Sciatic nerve (tissue), 2 donors: ENCODE measurements around the gene LLGL2. TPM values are rescaled to one million over a fixed set of nuclear protein-coding genes. Genes with fewer than 3 reads are reported as not detected.
A peak's percentile ranks its signal among the peaks of the same experiment; 100 is the strongest.

Experiments
- ATAC-seq: fragments of 200-7000 bp; cut with Tn5 transposase; one replicate; pipeline ENCODE4 v1.9.1; 2020; ENCODE audit warnings: mild to moderate bottlenecking, moderate library complexity
- DNase-seq: peaks from one replicate; pipeline ENCODE4 v3.0.0-alpha.2; 2020; ENCODE audit warnings: low spot score
- intact Hi-C: fragments of 100-400 bp; cut with DNase I; formaldehyde crosslinking; loops from one replicate; pipeline ENCODE4 v1.14.2; 2022
- total RNA-seq: library from RNA; stranded (reverse); fragmentation: NEBNext Ultra II Directional; extraction: Animal tissue kit (Norgen Biotek cat#: 25700); gene quantifications from one replicate; pipeline ENCODE4 v1.2.1, GENCODE V29; 2021
- donor health status: DM: no; HTN: no; CAD: no.
- donor health status: DM: no; HTN: no; CAD: no.

The LLGL2 gene
- total RNA-seq, 1 donor from 2014 or later: 11.0 TPM

DNA sequence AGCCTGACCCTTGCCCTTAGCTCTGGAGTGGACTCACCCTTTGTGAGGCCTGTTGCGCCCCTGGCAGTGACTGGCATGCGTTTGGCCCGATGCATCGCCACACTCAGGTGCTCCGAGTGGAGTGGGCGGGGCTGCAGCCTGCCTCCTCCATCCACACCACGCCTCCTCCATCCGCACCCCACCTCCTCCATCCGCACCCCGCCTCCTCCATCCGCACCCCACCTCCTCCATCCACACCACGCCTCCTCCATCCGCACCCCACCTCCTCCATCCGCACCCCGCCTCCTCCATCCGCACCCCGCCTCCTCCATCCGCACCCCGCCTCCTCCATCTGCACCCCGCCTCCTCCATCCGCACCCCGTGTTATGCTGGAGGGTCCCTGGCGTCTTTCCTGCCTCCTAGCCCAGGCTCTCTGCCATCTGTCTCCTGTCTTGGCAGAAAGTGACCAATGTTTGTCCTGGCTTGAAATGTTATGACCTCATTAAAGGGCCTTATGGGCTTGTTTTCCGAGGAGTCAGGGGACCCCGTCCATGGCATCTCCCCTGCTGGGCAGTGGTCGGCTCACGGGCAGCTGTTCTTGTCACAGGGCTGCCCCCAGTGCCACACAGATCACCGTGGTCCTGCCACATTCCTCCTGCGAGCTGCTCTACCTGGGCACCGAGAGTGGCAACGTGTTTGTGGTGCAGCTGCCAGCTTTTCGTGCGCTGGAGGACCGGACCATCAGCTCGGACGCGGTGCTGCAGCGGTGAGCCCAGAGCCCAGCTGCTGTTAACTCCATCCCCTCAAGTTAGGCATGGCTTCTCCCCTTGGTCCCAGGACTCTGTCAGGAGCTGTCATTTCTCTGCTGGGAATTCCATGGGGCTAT is 33.4 kb downstream of the LLGL2 start:
- DNase-seq (no peak), ATAC-seq (no peak)
- intact Hi-C loops: no loop called here

DNA sequence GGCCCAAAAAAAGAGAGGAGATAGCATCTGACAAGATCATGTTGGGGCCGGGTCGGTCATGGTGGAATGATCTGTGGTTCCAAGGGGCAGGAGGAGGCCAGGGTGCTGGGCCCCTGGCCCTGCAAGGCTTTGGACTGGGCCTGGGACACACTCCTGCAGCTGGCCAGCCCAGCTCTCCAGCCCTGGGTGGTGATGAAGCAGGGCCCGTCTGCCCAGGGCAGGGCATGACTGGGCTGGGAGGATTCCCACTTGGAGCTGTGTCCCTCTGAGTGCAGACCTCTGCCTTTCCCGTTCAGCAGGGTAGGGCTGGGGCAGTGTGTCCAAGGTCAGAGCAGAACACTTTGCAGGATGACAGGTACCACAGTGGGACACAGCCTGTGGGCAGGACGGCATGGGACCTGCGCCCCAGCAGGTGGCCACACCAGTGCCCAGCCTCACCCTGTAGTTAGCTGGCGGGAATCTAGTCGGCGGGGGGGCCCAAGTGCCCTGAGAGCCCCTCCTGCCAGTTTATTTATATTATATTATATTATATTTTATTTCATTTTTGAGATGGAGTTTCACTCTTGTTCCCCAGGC is 34.5 kb downstream of the LLGL2 start:
- intact Hi-C loops: no loop called here
- no peak for ATAC-seq
- DNase-seq: no peak

DNA sequence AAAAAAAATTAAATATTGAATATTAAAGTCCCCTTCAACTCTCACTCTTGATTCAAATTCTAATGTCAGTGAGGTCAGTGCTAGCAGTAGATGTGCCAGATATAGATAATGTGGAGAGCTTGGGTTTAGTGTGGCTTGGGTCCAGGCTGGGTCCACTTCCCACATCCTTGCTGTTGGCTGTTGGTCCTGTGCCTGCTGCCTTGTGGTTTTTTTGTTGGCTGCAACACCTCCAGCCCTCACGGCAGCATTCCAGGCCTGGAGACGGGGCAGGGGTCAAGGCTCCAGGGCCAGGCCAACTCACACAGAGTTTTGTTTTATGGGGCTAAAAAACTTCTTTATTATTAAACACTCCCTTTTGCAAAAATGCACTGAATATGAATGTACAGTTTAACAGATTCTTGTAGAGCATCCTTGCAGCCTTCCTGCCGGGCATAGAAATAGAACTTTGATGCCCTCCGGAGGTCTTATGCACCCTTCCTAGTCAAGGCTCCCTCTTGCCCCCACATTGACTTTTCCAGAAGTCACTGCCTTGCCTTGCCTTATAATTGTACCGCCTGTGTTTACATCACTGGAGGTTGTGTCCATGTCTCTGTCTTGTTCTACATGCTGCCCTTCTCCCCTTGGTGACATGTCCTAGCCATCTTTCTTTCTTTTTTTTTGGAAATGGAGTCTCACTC is 36.6 kb downstream of the LLGL2 start:
- ATAC-seq (no peak), DNase-seq (no peak)

DNA sequence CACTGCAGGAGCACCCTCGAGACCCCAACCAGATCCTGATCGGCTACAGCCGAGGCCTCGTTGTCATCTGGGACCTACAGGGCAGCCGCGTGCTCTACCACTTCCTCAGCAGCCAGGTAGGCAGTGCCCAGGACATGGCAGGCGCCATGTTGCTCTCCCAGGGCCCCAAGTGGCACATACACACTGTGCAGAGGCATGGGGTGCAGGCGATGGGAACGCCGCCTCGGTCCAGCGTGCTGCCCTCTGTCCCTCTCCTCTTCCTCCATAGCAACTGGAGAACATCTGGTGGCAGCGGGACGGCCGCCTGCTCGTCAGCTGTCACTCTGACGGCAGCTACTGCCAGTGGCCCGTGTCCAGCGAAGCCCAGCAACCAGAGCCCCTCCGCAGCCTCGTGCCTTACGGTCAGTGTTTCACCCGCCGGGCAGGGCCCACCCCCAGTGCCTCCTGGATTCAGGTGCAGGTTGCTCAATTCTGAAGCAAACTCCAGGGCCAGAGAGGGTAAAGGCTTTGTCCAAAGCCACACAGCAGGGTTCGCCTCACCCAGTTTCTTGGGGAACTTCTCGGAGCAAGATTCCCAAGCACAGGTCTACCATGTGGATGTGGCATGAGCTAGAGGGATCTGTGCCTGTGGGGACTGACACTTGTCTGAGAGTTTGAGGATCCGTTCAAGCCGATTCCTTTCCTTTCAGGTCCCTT is 37.7 kb downstream of the LLGL2 start:
- DNase-seq (no peak), ATAC-seq (no peak)
- intact Hi-C loops: no loop called here

More for the DNA sequence above, 36.6 kb downstream of the LLGL2 start:
- intact Hi-C loops: no loop called here

DNA sequence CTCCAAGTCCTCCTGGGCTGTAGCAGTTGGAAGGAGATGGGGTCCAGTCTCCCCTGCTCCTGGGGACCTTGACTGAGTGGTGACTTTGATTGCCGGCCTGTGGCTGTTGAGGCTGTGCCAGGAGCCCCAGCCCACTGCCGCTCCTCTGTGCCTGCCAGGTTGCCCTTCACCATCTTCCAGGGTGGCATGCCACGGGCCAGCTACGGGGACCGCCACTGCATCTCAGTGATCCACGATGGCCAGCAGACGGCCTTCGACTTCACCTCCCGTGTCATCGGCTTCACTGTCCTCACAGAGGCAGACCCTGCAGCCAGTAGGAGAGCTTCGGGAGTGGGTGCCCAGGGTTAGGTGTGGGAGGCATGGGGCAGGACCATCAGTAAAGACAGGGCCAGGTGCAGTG is 38.7 kb downstream of the LLGL2 start:
- ATAC-seq: no peak
- DNase-seq: no peak
- intact Hi-C loops: no loop called here

DNA sequence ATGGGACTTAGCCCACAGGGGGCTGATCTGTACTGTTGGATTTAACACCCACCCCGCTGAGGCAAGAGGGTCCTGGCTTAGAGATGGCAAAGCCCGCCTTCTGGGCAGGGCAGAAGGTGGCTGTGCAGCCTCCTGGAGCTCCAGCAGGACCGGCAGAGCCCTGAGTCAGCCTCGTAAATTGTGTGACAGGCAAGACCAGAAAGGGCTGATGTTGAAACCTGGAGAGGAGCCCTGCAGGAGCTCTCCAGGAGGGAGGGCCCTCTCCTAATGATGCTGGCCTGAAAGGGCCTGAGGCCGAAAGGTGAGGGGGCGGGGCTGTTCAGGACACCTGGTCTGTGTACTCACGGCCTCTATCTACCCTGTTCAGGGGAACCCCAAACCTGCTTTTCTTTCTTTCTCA is 39.6 kb downstream of the LLGL2 start:
- DNase-seq: no peak
- intact Hi-C loops: no loop called here
- ATAC-seq: no peak

DNA sequence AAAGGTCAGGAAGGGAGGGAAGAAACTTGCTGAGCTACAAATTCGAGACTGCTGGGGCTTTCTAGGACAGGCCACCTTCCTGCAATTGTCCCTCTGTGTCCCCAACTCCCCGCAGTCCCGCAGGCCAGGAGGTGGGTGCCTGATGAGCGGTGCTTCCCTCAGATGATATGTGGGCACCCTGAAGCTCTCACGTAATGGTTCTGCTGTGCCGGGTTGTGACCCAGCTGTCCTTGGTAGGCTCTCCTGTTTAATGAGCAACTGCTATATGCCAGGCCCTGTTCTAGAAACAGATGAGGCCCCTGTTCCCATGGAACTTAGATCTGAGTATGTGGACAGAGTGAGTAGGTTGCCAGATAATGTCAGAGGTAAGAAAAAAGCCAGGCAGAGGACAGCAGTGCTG is 40.1 kb downstream of the LLGL2 start:
- intact Hi-C loops: no loop called here
- no peak for DNase-seq
- no peak for ATAC-seq

DNA sequence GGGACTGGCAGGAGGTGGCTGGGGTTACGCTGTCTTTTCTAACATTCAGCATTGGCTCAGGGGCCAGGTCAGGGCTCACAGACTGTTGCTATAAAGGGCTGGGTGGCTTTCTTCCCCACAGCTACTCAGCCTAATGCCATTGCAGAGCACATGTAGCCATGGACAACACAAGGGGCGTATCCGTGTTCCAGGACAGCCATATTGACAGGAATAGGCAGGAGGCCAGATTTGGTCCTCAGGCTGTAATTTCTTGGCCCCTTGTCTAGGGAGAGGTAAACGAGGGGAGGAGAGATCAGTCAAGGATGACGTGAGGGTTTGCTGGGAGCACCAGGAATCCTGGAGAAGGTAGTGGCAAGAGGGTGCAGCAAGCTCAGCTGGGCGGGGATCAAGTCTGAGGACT is 40.9 kb downstream of the LLGL2 start:
- DNase-seq: no peak
- no peak for ATAC-seq
- intact Hi-C loops: no loop called here

DNA sequence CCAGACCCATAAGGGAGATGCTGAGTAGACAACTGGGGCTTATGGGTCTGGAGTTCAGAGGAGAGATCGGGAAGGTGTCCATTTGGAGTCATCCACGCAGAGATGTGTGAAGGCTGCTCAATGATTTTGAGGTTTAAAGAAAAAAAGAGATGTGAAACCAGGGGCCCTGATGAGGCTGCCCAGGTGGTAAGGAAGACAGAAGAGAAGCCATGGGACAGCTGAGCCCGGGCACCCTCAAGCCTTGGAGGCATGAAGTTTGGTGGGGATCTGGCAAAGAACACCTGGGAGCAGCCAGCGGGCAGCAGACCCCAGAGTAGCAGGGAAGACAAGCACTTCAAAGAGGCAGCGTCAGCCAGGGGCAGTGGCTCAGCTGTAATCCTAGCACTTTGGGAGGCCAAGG is 41.3 kb downstream of the LLGL2 start:
- ATAC-seq (no peak), DNase-seq (no peak)
- intact Hi-C loops: no loop called here

DNA sequence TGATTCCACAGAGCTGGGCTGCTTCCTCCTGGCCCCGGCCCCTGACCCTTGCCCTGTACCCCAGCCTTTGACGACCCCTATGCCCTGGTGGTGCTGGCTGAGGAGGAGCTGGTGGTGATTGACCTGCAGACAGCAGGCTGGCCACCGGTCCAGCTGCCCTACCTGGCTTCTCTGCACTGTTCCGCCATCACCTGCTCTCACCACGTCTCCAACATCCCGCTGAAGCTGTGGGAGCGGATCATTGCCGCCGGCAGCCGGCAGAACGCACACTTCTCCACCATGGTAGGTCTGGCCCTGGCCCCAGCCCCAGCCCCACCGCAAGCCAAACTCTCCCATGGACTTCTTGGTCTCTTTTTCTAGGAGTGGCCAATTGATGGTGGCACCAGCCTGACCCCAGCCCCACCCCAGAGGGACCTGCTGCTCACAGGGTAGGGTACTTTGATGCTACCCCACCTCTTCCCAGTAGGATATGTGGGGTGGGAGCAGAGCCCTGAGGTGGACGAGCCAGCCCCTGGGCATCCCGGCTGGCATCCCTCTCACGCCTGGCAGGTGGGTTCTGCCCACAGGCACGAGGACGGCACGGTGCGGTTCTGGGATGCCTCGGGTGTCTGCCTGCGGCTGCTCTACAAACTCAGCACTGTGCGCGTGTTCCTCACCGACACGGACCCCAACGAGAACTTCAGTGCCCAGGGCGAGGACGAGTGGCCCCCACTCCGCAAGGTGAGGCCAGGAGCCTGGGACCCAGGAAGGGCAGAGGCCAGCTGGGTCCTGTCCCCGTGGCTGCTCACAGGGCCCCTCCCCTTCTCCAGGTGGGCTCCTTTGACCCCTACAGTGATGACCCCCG is 43.1 kb downstream of the LLGL2 start:
- intact Hi-C loops: no loop called here
- no peak for DNase-seq

DNA sequence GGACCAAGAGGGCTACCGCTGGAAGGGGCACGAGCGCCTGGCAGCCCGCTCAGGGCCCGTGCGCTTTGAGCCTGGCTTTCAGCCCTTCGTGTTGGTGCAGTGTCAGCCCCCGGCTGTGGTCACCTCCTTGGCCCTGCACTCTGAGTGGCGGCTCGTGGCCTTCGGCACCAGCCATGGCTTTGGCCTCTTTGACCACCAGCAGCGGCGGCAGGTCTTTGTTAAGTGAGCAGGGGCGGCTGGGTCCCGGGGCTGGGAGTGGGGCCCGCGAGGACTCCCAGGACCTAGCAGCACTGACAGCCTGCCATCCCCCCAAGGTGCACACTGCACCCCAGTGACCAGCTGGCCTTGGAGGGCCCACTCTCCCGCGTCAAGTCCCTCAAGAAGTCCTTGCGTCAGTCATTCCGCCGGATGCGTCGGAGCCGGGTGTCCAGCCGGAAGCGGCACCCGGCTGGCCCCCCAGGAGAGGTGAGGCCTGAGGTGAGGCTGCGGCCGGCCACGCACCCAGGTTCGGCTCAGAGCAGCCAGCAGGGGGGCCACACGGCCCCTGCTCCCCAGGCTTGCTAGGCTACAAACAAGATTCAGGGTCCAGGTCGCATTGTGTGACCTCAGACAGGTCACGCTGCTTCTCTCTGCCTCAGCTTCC is 44.7 kb downstream of the LLGL2 start:
- no peak for ATAC-seq
- DNase-seq: no peak

More for the DNA sequence above, 43.1 kb downstream of the LLGL2 start:
- ATAC-seq: no peak

DNA sequence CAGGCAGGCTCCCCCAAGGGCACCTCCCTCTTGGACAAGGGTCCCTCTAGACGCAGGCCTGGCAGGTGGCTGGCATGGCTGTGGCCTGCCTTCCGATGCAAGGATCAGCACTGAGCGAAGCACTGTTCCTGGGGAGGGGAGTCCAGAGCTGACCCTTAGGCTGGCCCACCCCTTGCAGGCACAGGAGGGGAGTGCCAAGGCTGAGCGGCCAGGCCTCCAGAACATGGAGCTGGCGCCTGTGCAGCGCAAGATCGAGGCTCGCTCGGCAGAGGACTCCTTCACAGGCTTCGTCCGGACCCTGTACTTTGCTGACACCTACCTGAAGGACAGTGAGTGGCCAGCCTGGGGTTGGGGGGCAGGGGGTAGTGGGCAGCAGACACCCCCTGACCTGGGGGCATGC is 45.3 kb downstream of the LLGL2 start:
- intact Hi-C loops: no loop called here
- ATAC-seq (peak; percentile 4), DNase-seq (no peak)

More for the DNA sequence above, 44.7 kb downstream of the LLGL2 start:
- intact Hi-C loops: no loop called here

DNA sequence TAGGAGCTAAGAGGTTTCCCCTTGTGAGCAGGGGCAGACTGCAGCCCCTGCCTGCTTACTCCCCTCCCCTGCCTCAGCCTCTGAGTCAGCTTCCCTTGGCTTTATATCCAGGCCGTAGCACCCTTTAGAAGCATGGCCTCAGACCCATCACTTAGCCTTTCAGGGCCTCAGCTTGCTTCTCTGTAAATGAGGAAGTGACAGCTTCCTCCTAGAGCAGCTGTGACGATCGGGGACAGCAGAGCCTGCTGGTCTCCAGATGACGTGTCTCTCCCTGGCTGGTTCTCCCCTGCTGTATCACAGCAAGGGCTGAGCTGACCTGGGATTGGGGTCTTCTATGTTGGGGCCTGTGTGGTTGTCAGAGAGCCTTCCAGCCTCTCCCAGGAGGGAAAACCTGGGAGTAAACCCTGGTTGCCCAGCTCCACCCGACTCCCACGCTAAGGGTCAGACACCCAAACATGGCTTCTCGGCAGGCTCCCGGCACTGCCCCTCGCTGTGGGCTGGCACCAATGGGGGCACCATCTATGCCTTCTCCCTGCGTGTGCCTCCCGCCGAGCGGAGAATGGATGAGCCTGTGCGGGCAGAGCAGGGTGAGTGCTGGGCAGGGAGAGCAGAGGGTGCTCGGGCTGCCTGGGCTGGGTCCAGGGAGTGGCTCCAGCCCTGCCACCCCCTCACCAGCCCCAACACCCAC is 45.8 kb downstream of the LLGL2 start:
- DNase-seq (no peak), ATAC-seq (peak; percentile 72)
- intact Hi-C loops: no loop called here

DNA sequence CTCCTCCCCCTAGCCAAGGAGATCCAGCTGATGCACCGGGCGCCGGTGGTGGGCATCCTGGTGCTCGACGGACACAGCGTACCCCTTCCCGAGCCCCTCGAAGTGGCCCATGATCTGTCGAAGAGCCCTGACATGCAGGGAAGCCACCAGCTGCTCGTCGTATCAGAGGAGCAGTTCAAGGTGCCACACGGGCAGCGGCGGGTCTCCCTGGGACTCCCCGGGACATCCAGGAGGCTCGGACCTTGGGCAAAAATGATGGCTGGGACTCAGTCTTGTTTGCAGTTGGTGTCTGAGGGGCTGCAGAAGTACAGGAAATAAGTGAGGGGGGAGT is 46.4 kb downstream of the LLGL2 start:
- intact Hi-C loops: no loop called here
- no peak for DNase-seq
- ATAC-seq: no peak

DNA sequence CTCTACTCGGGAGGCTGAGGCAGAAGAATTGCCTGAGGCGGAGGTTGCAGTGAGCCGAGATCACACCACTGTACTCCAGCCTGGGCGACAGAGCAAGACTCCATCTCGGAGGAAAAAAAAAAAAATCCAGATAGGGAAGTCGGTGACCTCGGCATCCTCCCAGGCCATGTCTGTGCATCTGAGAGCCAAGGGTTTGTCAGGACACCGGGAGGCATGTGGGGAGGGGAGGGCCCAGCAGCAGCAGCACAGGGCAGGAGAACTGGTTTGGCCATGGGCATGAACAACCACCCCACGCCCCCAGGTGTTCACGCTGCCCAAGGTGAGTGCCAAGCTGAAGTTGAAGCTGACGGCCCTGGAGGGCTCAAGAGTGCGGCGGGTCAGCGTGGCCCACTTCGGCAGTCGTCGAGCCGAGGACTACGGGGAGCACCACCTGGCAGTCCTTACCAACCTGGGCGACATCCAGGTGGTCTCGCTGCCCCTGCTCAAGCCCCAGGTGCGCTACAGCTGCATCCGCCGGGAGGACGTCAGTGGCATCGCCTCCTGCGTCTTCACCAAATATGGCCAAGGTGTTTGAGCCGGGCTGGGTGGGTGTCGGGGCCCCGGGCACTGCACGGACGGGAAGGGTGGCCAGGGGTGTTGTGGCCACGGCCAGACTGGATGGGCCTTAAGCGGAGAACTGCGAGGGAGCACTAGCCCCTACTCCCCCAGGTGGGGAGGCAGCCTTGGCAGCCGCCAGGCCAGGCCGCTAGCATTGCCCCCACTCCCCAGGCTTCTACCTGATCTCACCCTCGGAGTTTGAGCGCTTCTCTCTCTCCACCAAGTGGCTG is 47.4 kb downstream of the LLGL2 start:
- ATAC-seq: no peak
- no peak for DNase-seq
- intact Hi-C loops: no loop called here

DNA sequence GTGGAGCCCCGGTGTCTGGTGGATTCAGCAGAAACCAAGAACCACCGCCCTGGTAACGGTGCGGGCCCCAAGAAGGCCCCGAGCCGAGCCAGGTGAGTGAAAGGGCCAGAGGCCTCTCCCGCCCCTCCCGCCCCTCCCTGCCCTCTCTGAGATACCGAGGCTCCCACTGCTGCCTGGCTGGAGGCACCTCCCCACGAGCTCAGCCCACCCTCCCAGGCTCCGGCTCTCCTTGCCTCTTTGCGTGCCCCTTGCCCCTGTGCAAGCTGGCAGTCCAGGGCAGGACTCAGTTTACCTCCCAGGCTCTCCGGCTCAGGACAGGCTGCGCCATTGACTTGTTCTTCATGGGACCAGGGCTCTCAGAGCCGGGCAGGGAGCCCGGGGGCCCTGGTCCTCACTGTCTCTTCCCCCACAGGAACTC is 48.1 kb downstream of the LLGL2 start:
- DNase-seq (no peak), ATAC-seq (no peak)
- intact Hi-C loops: no loop called here

DNA sequence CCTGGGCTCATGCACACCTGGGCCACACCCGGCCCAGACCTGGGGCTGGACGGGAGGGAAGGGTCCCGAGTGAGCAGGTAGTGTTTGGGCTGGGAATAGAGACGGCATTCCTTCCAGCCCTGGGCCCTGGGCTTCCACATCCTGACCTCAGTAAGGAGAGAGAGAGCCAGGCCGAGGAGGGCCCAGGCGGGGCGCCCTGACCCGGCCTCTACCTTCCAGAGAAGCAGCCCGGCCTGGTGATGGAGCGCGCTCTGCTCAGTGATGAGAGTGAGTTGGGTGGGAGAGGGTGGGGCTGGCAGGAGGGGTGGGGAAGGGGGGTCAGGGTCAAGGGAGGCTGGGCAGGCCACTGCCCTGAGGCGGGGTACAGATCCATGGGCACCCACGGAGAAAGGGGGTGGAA is 48.5 kb downstream of the LLGL2 start:
- intact Hi-C loops: no loop called here
- DNase-seq (no peak), ATAC-seq (no peak)
